Stimulated activated CD8-positive, alpha-beta memory T cell treated with anti-CD3 and anti-CD28 coated beads, Interleukin-7, amount 100 ng/mL, for 1 hour (primary cell): ENCODE data around the gene NAALADL2.

ENCODE experiments used
- DNase-seq, 2 donors: peaks; one replicate each; pipeline ENCODE4 v3.0.0-alpha.2; 2020; ENCODE audit warnings: low read depth in 2 of 2

The NAALADL2 gene

DNA sequence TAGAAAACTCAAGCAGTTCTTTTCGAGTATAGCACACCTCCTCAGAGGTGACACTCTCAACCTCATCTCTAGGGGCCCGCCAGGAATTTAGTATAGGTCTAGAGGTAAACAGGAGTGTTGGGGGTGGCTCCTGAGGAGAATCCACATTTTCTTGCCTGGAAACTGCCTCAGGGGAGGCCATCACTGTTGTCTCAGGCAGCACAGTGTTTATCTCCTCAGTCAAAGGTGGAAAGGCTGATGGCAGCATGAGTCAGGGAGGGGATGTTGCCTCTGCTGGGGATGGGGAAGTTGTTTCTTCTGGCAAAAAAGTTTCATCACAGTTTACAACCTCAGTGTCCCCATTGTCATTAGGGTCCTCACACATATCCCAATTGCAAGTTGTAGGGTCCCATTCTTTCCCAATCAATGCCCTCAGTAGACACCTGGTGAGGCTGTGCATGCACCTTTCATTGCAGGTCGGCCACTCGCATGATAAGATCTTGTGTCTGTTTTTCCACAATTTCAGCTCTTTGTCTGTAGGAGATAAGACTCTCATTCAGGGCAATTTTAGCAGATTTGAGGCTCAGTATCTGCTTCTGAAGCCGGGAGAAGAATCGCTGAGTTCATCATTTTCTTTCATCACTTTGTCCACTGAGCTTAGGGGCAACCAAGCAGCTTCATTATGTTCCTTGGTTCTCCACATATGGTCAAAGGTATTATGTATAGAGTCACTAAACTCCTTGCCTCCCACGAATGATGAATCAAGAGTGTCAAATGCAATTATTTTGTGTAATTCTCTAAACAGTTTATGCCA, 25.8 kb downstream of the NAALADL2 start:
- no peak for DNase-seq

DNA sequence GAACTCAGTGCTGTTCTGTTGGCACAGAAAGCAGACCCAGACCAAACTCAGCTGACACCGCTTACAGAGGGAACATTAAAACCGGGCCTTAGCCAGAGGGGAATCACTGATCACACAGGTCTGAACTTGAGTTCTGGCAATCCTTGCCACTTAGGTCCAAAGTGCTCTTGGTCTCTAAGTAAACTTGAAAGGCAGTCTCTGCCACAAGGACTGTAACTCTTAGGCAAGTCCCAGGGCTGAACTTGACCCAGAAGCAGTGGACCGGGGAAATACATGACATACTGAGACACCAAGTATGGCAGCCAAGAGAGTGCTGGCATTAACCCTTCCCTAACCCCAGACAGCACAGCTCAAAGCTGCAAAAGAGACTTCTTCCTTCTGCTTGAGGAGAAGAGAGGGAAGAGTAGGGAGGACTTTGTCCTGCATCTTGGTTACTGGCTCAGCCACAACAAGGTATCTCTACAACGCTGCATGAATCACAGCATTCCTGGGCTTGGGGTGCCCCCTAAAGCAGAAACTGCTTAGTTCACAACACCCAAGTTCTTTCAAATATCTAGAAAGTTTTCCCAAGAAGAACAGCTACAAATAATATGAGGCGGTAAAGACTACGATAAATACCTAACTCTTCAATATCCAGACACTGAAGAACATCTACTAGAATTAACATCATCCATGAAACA, 32.5 kb downstream of the NAALADL2 start:
- no peak for DNase-seq

DNA sequence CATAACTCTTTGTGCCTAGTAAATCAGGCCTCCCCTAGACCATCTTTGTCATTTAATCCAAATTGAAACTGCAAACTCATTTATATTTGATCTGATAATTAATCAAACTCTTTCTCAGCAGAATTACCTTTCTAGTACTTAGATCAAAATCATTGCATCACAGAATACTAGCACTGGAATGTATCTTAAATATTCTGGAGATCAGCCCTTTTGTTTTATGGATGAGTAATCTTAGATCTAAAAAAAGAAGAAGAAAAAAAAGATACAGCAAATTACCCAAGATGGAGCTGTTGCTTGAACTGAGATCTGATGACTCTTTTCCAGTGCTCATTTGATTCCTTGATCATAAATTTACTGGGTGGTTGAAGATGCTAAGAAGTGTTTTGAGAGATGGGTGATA, 47.9 kb downstream of the NAALADL2 start:
- DNase-seq: no peak

DNA sequence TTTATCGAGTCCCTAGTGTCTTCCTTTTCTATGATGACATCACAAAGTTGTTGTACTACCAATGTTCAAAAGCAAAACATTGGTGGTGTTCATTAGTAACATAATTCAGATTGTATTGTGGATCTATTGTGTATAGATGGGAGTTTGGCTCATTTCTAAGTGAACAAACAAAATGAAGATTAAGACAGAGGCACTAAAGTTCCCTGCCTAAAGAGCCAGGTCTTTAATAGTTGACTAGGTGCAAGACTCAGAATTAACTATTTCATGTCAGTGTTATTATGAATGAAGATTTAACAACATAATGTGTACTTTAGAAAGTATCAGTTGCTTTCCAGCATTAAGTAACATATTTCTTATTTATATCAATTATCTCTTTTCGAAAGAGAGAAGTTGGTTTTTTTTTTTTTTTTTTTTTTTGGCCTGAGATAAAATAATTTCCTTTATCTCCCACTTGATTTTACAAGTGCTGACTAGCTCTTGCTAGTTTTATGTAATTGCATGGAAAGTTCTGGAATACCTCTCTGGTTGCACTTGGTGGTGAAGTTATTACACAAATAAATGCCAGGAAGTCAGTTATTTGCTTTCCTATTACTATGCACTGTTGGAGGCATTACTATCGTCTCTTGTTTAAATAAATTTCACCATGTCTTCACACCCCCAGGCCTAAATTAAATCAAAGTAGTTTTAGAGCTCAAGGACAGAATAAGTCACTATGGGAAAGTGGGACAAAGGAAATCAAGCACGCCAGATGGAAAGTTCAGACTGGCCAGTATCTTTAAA, 48.7 kb downstream of the NAALADL2 start:
- no peak for DNase-seq

DNA sequence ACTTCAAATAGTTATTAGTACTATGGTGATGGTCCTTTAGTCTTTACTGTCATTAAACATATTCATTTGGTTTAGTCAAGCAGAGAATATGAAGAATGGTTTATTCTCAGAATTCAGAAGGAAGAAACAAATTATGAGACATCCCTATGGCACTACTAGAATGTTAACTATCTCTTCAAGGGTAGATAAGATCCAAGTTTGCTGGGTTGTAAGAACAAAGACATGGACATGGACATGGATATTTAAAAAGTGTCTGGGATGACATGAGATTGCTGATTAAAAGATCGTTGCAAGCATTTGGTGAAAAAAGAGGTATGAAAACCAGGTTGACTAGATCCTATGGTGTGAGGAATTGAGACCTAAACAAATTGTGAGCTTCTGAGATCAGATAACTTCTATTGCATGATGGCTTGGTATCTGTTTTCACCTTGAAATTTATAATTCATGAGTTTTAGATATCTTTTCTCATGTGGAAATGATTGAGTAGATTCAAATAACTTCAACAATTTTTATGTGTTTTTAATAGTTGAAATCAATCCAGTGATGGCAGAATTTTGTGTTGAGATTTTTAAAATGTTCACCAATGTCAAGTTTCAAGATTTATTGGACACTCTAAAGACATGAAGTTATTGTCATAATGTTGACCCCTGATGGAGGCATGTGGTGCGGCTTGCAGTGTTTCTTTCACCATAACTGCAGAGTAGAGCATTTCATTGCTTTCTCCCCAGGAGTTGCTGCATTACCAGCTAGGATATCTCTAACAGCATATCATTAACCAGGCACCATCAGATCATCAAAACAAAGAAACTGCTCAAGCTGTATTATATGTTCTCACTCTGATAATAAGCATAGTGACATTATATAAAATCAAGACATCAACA, 72.6 kb downstream of the NAALADL2 start:
- DNase-seq: no peak

DNA sequence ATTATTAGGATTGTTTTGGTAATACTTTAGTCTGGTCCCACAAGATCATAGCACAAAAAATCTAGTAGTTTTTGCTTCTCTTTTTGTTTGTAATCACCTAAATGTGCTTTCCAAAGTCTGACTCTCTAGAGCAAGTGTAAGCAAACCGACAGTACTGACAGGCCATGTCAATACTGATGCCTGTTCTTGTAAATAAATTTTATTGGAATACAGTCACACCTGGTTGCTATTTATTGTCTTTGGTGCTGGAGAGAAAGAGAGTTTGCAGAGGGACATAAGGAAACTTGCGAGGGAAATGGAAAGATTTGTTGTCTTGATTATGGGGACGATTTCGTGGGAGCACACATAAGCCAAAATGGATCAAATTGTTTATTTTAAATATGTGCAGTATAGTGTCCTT, 77.5 kb downstream of the NAALADL2 start:
- DNase-seq: no peak

DNA sequence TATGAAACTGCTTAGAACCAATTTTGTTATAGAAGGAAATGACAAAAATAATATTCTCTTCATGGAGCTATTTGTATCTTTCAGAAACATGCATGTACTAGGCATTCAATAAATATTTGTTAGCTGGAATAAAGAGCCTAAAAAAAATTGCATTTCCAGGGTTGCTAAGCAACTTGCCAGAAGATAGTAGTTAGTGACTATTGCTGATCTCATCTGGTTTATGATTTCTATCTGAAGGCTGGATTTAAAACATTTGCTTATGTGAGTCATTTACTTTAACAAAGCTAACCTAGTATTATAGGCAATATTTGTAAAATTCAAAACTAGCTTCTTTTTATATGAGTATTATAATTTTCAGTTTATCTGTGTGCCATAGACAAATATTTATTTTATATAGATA, 78.3 kb downstream of the NAALADL2 start:
- no peak for DNase-seq

DNA sequence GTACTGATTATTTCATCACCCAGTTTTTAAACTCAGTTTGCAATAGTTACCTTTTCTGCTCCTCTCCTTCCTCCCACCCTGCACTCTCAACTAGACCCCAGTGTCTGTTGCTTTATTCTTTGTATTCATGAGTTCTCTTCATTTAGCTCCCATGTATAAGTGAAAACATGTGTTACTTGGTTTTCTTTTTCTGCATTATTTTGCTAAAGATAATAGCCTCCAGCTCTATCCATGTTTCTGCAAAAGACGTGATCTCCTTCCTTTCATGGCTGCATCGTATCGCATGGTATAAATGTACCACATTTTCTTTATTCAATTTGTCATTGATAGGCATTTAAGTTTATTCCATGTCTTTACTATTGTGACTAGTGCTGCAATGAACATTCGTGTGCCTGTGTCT, 79.0 kb downstream of the NAALADL2 start:
- no peak for DNase-seq

DNA sequence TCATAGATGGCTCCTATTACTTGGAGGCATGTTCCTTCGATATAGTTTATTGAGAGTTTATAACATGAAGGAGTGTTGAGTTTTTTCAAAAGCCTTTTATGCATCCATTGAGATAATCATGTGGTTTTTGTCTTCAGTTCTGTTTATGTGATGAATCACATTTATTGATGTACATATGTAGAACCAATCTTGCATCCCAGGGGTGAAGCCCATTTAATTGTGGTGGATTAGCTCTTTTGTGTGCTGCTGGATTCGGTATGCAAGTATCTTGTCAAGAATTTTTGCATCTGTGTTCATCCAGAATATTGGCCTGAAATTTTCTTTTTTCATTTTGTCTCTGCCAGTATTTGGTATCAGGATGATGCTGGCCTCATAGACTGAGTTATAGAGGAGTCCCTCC, 81.0 kb downstream of the NAALADL2 start:
- no peak for DNase-seq

DNA sequence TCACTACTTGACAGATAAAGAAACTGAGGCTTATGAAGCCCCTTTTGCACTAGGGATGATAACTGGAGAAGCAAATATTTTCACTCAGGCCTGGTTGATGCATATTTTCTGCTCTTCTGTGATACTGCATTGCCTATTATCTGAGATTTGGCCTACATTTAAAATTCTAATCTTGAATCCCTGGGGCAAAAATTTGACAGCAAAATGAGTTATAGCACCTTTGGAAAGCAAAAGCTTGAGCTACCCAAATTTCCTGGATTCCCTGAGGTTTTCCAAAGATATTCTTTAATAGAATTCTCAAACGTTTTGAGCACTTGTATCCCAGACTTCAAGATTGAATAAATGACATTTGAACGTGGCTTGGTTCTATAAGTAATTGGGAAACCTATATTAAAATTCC, 86.1 kb downstream of the NAALADL2 start:
- DNase-seq: no peak

DNA sequence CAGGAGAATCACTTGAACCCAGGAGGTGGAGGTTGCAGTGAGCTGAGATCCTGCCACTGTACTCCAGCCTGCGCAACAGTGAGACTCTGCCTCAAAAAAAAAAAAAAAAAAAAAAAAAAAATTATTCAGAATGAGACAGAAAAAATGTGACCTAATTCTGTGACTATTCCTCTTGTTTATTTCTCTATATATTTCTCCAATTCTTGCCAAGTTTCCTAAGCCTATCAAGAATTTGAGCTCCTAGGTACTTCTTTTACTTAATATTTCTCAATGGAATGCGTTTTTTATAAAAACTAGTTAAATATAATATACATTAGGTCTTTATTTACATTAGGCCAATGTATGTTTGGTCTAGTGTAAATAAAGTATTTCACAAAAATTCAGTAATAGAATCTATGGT, 86.8 kb downstream of the NAALADL2 start:
- no peak for DNase-seq

DNA sequence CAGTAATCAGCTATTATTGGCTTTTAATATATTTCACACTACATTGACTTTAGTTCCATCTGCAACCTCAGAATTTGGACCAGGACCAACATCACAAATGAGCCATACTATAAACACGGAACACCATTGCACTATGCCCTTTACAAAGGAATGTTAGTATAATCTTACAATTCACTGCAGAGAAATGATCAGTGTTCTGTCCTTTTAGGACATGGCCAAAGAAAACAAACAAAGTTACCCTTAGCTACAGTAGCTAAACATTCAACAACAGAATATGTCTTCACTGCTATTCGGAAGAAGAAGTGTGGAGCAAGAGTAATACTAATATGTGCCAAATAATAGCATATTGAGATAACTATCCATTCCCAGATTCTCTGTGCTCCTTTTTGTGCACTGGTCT, 90.4 kb downstream of the NAALADL2 start:
- DNase-seq: no peak

DNA sequence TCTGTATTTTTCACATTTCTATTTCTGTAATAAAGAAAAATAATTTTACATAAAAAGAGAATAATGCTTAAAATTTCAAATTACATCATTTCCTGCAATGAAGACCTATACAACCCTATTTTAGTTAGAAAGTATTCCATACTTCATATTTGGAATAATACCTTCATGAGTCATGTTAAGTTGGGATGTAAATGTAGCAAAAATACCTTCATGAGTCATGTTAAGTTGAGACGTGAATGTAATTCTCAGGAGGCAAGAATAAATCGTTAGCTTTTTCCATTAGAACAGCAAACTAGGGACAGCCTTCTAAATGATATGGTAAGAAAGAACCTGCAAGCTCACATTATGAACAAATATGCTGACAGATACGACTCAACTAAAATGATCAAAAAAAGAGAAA, 91.9 kb downstream of the NAALADL2 start:
- no peak for DNase-seq

DNA sequence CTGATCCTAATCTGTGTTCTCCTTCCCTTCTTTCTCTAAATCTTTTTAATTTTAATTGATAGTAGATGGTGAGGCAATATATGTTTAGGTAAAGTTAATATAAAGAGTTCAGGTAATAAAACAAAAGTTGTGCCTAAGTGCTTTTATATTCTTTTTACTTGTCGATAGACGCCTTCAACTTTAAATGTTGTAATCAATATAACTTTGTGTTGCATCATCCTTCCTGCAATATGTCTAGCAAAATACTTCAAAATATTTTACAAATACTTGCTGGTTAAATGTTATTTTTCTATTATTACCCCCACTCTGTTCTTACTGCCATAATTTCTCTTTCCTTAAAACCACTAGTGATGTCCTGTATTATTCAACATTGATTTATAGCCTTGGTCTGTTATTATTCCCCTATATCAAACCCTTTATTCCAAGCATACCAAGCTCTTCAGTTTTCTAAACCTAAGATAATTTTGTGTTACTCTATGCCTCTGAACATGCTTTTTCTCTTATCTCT, 92.4 kb downstream of the NAALADL2 start:
- no peak for DNase-seq

DNA sequence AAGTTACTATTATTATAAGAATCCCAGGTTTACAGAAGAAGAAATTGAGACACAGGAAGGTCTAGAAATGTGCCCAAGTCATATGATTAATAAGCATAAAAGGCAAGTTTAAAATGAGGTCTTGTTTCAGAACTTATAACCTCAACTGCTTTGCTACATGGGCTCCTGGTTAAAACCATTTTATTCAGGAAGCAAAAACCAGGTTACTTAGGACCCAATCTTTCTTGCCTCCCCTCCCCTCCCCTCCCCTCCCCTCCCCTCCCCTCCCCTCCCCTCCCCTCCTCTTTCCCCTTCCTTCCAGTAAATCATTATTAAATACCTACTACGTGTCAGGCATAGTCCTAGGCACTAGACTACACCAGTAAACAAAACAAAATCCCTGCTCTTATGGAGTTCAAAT, 93.9 kb downstream of the NAALADL2 start:
- DNase-seq: no peak

DNA sequence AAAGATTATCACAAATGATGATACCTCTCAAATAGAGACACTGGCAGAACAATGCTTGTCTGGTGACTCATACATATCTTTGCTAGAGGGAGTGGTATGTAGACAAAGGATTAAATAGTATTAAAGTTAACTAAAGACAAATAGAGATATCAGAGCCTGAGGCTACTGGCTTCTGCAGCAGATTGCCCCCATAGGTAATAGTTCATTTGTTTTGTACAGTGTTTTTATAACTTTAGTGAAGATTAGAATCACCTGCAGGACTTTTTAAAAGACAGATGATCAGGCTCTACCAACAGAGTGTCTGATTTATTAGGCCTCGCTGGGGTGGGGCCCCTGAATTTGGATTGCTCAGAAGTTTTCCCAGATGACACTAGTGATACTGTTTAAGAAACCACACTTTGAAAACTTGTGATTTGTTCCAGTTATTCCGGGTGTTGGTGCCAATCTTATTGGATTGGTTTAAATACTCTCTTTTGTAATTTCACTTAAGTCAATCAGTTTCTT, 96.4 kb downstream of the NAALADL2 start:
- DNase-seq: no peak

DNA sequence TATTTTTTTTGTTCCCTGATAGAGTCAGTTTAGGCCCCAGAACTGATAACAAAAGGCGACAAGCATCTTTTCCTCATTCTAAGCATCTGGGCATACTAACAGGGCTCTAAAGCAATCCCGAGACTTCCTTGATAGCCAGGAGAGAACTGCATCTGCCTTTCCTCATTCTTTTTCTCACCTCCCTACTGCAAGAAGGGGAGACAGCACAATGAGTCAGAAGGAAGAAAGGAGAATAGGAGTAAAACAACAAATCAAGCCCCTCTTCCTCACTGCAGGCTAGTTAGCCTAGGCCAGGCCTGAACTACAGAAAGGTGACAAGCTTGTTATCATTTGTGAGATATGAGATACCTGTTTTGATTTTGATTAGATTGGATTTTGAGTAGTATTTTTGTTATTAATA, 97.9 kb downstream of the NAALADL2 start:
- no peak for DNase-seq

DNA sequence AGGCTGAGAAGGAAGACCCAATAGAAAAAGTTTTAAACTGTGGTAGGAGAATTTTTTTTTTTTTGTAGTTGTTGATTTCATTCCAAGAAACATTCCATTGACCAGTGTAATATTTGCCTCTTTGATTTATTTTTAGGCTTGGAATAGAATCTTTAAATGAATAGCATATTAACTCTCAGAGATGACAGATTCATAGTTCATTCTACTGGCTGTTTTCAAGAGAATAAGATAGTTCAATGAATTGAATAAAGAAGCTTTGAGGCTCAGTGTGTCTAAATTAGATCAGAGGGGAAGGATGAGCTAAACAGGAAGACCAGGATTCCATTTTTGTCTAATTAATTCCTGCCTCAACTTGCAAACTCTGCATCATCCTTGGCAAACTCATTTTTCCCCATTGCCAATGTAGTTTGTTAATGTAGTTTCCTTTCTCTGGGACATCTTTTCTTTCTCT, 98.4 kb downstream of the NAALADL2 start:
- DNase-seq: no peak

DNA sequence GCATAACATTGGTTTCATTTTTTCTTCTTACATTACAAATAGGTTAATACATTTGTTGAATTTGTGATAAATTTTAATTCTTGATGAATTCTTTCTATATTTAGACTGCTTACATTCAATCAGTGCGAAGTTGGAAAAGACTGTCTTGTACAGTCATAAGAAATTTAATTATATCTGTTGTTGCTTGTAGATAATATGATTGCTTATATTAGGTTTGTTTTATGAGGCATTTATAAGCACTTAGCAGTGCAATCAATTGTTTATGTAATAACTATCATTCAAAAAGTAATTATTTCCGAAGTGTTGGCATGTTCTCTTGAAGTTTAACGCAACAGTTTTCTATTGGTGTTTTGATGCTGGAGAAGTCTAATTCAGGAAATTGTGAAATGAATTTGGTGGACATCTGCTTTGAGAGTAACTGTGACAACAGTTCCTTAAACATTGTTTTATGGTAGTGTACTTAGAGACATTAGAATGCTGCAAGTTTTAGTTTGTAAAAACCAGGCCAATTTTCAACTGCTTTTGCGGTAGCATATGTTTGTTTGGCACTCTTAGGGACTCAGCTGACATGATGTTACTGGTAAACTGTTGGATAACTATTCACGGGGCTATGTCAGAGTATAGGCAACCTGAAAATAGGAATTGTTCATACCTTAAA, 99.7 kb downstream of the NAALADL2 start:
- no peak for DNase-seq

DNA sequence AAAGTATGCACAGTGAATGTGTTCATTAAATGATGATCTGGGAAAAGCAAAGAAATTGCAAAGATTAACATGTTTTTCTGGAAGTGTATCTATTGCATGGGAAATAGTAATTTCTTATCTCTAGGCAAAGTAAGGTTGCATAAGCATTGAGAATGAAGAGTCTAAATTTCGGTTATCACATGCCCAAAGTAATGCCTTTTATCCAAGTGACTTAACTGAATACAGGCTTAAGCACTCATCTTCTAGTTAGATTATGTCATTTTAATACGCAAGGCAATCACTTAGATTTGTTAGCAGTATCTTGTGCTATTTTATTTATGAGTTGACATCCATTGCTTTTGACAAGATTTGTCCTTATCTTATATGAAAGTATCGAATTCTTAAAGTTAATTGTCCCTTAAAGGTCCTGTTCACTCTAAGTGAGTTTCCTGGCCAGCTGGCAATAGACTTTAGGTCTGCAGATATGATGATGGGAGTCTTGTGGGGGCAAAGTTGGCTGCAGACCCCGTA, 100.5 kb downstream of the NAALADL2 start:
- no peak for DNase-seq

DNA sequence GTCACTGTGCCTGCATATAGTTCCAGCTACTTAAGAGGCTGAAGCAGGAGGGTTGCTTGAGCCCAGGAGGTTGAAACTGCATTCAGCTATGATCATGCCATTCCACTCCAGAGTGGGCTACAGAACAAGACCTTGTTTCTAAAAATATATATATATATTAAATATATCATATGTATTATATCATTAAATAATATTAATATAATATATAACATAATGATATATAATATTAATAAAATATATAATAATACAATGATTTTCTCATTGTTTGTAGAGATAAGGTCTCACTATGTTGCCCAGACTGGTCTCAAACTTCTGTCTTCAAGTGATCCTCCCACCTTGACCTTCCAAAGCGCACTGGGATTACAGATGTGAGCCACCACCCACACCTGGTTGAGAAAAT, 101.8 kb downstream of the NAALADL2 start:
- no peak for DNase-seq
